Measurements from ENCODE around the gene SLC2A8. TPM values are rescaled to one million over a fixed set of nuclear protein-coding genes. Genes with fewer than 3 reads are reported as not detected.

Gene SLC2A8
- total RNA-seq, 1 donor from 2014 or later: 40.2 TPM

DNA sequence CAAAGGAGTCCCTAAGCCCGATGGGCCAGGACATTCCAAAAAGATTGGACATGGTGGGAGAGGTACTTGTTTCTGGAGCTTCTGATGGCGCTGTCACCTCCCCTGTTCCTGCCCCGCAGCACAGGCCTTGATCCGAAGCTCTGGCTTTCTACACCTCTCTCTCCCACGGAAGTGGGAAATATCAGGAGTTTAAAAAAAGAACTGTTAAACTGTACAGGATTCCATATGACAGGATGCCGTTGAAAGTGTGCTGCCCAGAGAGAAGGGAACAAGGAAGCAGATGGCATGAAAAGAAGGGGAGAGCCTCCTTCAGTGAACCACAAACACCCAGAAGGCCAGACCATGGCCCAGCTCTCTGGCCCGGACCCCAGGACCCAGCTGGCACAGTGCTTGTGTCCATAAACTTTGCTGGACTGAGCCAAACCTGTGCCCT, 26.8 kb upstream of the SLC2A8 start:
- no peak for DNase-seq (ENCODE audit: extremely low spot score, unreplicated experiment)
- Mint-ChIP-seq H3K4me3 (no peak overlapping the region), H3K36me3 (peaks cover 3% of the 10 kb centered on the region), H3K27me3 (peaks cover 4% of the 10 kb centered on the region), H3K4me1 (ENCODE audit: unreplicated experiment) (no peaks in the 10 kb centered on the region), H3K27ac (no peak overlapping the region), H3K9me3 (no peaks in the 10 kb centered on the region)
- TF ChIP-seq, protein P1, sequence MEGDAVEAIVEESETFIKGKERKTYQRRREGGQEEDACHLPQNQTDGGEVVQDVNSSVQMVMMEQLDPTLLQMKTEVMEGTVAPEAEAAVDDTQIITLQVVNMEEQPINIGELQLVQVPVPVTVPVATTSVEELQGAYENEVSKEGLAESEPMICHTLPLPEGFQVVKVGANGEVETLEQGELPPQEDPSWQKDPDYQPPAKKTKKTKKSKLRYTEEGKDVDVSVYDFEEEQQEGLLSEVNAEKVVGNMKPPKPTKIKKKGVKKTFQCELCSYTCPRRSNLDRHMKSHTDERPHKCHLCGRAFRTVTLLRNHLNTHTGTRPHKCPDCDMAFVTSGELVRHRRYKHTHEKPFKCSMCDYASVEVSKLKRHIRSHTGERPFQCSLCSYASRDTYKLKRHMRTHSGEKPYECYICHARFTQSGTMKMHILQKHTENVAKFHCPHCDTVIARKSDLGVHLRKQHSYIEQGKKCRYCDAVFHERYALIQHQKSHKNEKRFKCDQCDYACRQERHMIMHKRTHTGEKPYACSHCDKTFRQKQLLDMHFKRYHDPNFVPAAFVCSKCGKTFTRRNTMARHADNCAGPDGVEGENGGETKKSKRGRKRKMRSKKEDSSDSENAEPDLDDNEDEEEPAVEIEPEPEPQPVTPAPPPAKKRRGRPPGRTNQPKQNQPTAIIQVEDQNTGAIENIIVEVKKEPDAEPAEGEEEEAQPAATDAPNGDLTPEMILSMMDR (conservative IDR thresholded peaks at IDR 0.05): no peak

DNA sequence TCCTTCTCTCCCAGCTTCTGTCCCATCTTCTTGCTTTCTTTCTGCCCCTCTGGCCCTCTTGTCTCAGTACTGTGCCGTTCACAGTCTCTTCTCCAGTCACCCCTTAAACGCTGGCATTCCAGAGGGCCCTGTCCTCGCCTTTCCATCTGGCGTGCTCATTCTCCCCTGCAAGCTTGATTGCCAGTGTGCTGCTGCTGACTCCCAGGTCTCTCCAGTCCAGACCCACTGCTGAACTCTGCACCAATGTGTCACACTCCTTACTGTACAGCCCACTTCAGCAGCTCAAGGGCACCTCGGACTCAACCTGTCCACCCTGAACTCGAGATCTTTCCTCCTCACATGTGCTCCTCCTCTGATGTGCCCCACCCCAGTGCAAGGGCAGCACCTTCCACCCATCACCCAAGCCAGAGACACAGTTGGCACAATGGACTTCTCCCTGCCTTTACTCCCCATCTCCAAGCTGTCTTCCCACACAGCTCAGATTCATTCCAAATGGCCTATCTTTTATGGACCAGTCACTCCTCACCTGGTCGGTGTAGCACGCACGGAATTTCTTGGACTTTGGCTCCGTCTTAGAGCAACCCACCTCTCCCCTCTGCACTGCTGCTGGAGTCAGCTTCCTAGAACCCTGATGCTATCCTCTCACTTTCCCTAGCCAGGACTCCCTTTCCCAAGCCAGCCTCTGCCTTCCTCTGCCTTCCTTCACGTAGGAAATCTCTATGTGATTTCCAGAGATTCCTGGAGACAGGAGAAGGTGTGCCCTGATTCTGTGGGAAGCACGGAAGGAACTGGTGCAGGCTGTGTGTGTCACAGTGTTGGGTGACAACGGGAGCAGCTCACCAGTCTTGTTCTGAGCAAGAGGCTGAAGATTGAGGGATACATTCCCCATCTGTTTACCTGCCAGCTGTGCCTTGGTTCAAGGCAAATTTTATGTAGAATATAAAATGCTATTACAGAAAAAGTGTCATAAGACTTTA, 26.0 kb upstream of the SLC2A8 start:
- H3K9me3 Mint-ChIP-seq: no peaks in the 10 kb centered on the region
- no peak overlapping the region for H3K4me3 Mint-ChIP-seq
- TF ChIP-seq, protein P1 (conservative IDR thresholded peaks at IDR 0.05): no peak
- H3K4me1 Mint-ChIP-seq (ENCODE audit: unreplicated experiment): no peaks in the 10 kb centered on the region
- H3K27ac Mint-ChIP-seq: no peak overlapping the region
- H3K27me3 Mint-ChIP-seq: peaks cover 4% of the 10 kb centered on the region
- DNase-seq (ENCODE audit: extremely low spot score, unreplicated experiment): no peak
- peaks cover 3% of the 10 kb centered on the region for H3K36me3 Mint-ChIP-seq

GRCh38 chr9:127380479-127380878, 16.5 kb upstream of the SLC2A8 start:
- no peak overlapping the region for H3K27ac Mint-ChIP-seq
- H3K9me3 Mint-ChIP-seq: no peaks in the 10 kb centered on the region

GRCh38 chr9:127382541-127382940, 14.4 kb upstream of the SLC2A8 start:
- no peak overlapping the region for H3K27ac Mint-ChIP-seq
- no peaks in the 10 kb centered on the region for H3K9me3 Mint-ChIP-seq
- H3K4me3 Mint-ChIP-seq: no peak overlapping the region
- peaks cover 3% of the 10 kb centered on the region for H3K36me3 Mint-ChIP-seq
- no peaks in the 10 kb centered on the region for H3K27me3 Mint-ChIP-seq
- no peaks in the 10 kb centered on the region for H3K4me1 Mint-ChIP-seq (ENCODE audit: unreplicated experiment)
- no peak for DNase-seq (ENCODE audit: extremely low spot score, unreplicated experiment)
- TF ChIP-seq, protein P1 (conservative IDR thresholded peaks at IDR 0.05): no peak

More at GRCh38 chr9:127380479-127380878, 16.5 kb upstream of the SLC2A8 start:
- Mint-ChIP-seq H3K36me3 (peaks cover 3% of the 10 kb centered on the region), H3K4me3 (no peak overlapping the region), H3K27me3 (no peaks in the 10 kb centered on the region), H3K4me1 (ENCODE audit: unreplicated experiment) (no peaks in the 10 kb centered on the region)
- TF ChIP-seq, protein P1 (conservative IDR thresholded peaks at IDR 0.05): no peak
- DNase-seq (ENCODE audit: extremely low spot score, unreplicated experiment): no peak

DNA sequence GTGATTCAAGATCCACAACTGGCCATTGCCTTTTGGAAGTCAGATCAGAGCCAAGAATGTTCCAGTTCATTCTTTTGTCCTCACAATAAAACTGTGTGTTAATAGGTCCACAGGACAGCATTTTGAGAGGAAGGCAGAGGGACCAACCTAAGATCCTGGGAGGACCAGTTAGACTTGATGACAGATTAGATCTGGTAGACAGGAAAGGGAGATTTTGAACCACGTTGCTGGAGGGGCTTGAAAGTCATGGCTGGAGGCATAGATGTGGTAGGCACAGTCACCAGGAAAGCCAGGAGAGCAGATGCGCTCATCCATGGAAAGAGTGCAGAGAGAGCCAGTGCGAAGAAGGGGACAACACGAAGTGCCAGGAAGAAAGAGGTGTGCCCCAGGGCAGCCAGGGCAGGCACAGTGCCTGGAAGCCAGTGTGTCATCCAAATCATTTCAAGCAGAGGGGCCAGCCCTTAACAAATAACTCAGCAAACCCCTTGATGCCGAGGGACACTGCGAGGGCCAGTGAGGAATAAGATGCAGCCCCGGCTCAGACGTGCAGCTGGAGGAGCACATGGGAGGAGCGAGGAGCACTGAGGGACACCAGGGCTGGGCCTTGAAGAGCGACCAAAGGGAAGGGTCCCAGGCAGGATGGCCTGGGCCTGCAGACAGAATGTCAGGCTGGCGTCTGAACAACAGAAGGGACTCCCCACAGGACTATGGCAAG, 12.8 kb upstream of the SLC2A8 start:
- H3K4me1 Mint-ChIP-seq (ENCODE audit: unreplicated experiment): peaks cover 13% of the 10 kb centered on the region
- no peak for DNase-seq (ENCODE audit: extremely low spot score, unreplicated experiment)
- no peaks in the 10 kb centered on the region for H3K27me3 Mint-ChIP-seq
- TF ChIP-seq, protein P1 (conservative IDR thresholded peaks at IDR 0.05): no peak
- no peaks in the 10 kb centered on the region for H3K9me3 Mint-ChIP-seq
- H3K4me3 Mint-ChIP-seq: no peak overlapping the region
- no peak overlapping the region for H3K27ac Mint-ChIP-seq
- H3K36me3 Mint-ChIP-seq: peaks cover 3% of the 10 kb centered on the region

Data from type B pancreatic cell (in vitro differentiated cells).